Right cardiac atrium (tissue), 5 donors: ENCODE data around the gene FBXO46. TPM values are rescaled to one million over a fixed set of nuclear protein-coding genes. Genes with fewer than 3 reads are reported as not detected.
A peak's percentile ranks its signal among the peaks of the same experiment; 100 is the strongest.

ENCODE experiments used
- ATAC-seq, 2 donors: fragments of 200-7000 bp; cut with Tn5 transposase; one replicate each; pipeline versions ENCODE4 v1.8.0 to v1.9.1; 2020; ENCODE audit warnings: moderate library complexity in 2 of 2, mild to moderate bottlenecking in 1 of 2
- DNase-seq, 3 donors: peaks; one replicate each; pipeline ENCODE4 v3.0.0-alpha.2; 2020
- H3K27ac ChIP-seq: one replicate; pipeline ENCODE4 v1.5.1; 2013; ENCODE audit warnings: mild to moderate bottlenecking, low read length, control low read depth, moderate library complexity
- H3K27me3 ChIP-seq: one replicate; pipeline ENCODE4 v1.6.1; 2013; ENCODE audit not compliant: control insufficient read depth, insufficient read depth
- H3K4me1 ChIP-seq: one replicate; pipeline ENCODE4 v1.6.1; 2013; ENCODE audit warnings: low read length; ENCODE audit not compliant: control insufficient read depth, insufficient read depth
- H3K4me3 ChIP-seq: one replicate; pipeline ENCODE4 v1.5.1; 2013; ENCODE audit warnings: low read length, control low read depth
- H3K9me3 ChIP-seq: one replicate; pipeline ENCODE4 v1.6.1; 2013; ENCODE audit warnings: low read length; ENCODE audit not compliant: control insufficient read depth
- WGBS: extraction: QIAGEN DNeasy Blood & Tissue Kit; methylation state at CpG from one replicate; pipeline ENCODE4 v1.1.7; 2013; 5-methylcytosine and 5-hydroxymethylcytosine counted together
- intact Hi-C, 4 donors: fragments of 100-400 bp; cut with DNase I; formaldehyde crosslinking; loops; one replicate each; pipeline versions ENCODE4 v1.11.0 to v1.14.0; 2022 to 2023
- polyA plus RNA-seq: library from polyadenylated mRNA; stranded (reverse); fragments of 200-250 nt; gene quantifications from one replicate; pipeline ENCODE4 v1.2.3, GENCODE V29; 2013
- total RNA-seq, 4 donors: library from RNA; stranded (reverse); fragmentation: NEBNext Ultra II Directional; extraction: Animal tissue kit (Norgen Biotek cat#: 25700); gene quantifications; one replicate each; pipeline ENCODE4 v1.2.1, GENCODE V29; 2021
- donor health status: healthy with polysubstance abuse.
- donor health status: DM: no; HTN: yes; CAD: no.
- donor health status: DM: no; HTN: no; CAD: no.
- donor health status: DM: no; HTN: yes; CAD: no; lungs with severe emphysema.
- donor health status: DM: yes; HTN: yes; CAD: no.

Gene FBXO46
- total and polyA plus RNA-seq, 5 donors = 9.4 to 13.2 (median 12.6) TPM

- peak in 2 of 3 donors; percentile 77 to 84 for DNase-seq
- intact Hi-C loops = loop anchor here in 1 of 4 donors (5.0 to 10.0 kb wide), 2 partner anchors 51 to 73 kb away; partner anchors contain the start of genes QPCTL and SNRPD2
These were observed 35.1 kb upstream of the FBXO46 start for GRCh38 chr19:45765702-45766295.

GRCh38 chr19:45764945-45765701 lies 34.4 kb upstream of the FBXO46 start:
- H3K4me3 ChIP-seq = no peak overlapping the region
- no peaks in the 10 kb centered on the region for H3K4me1 ChIP-seq
- DNase-seq = peak in 2 of 3 donors; percentile 82 to 83
- no peaks in the 10 kb centered on the region for H3K9me3 ChIP-seq
- no peaks in the 10 kb centered on the region for H3K27me3 ChIP-seq
- H3K27ac ChIP-seq = peak overlapping the region; percentile 86
- intact Hi-C loops = loop anchor here in 1 of 4 donors (5.0 to 10.0 kb wide), 2 partner anchors 50 to 73 kb away; partner anchors contain the start of genes QPCTL and SNRPD2
- WGBS = 36% methylated on average over 21 of the region's 21 CpGs
- peak in 1 of 2 donors; percentile 1 for ATAC-seq

More at GRCh38 chr19:45765702-45766295, 35.1 kb upstream of the FBXO46 start:
- ATAC-seq = no peak
- 54% methylated on average over 23 of the region's 23 CpGs for WGBS
- no peaks in the 10 kb centered on the region for H3K4me1 ChIP-seq
- H3K9me3 ChIP-seq = no peaks in the 10 kb centered on the region
- no peak overlapping the region for H3K4me3 ChIP-seq
- peak overlapping the region; percentile 99 for H3K27ac ChIP-seq
- H3K27me3 ChIP-seq = no peaks in the 10 kb centered on the region

- WGBS = 47% methylated on average over 6 of the region's 6 CpGs
- intact Hi-C loops = loop anchor here in 1 of 4 donors (10.0 kb wide), 1 partner anchor 50 kb away; no protein-coding TSS in a partner anchor
- Histone ChIP-seq H3K4me1 (no peaks in the 10 kb centered on the region), H3K27ac (peak overlapping the region; percentile 86), H3K4me3 (no peak overlapping the region), H3K27me3 (no peaks in the 10 kb centered on the region), H3K9me3 (no peaks in the 10 kb centered on the region)
- no peak for DNase-seq
- no peak for ATAC-seq
These were observed 33.8 kb upstream of the FBXO46 start for GRCh38 chr19:45764475-45764874.

GRCh38 chr19:45763691-45764294 lies 33.1 kb upstream of the FBXO46 start:
- H3K4me1 ChIP-seq = no peaks in the 10 kb centered on the region
- no peak overlapping the region for H3K4me3 ChIP-seq

GRCh38 chr19:45762870-45763631 lies 32.4 kb upstream of the FBXO46 start:
- ATAC-seq = no peak
- WGBS = 85% methylated on average over 15 of the region's 15 CpGs
- Histone ChIP-seq H3K4me1 (no peaks in the 10 kb centered on the region), H3K4me3 (no peak overlapping the region), H3K27ac (no peak overlapping the region), H3K9me3 (no peaks in the 10 kb centered on the region), H3K27me3 (no peaks in the 10 kb centered on the region)
- intact Hi-C loops = loop anchor here in 1 of 4 donors (10.0 kb wide), 1 partner anchor 48 kb away; no protein-coding TSS in a partner anchor
- DNase-seq = peak in 2 of 3 donors; percentile 38 to 49

More at GRCh38 chr19:45763691-45764294, 33.1 kb upstream of the FBXO46 start:
- 36% methylated on average over 27 of the region's 27 CpGs for WGBS
- peak overlapping the region; percentile 22 for H3K27ac ChIP-seq
- peak in 1 of 3 donors; percentile 67 for DNase-seq
- no peak for ATAC-seq
- no peaks in the 10 kb centered on the region for H3K27me3 ChIP-seq
- no peaks in the 10 kb centered on the region for H3K9me3 ChIP-seq
- intact Hi-C loops = loop anchor here in 1 of 4 donors (10.0 kb wide), 1 partner anchor 49 kb away; no protein-coding TSS in a partner anchor

- DNase-seq = peak in 2 of 3 donors; percentile 66 to 79
- intact Hi-C loops = loop anchor here in 1 of 4 donors (10.0 kb wide), 1 partner anchor 47 kb away; no protein-coding TSS in a partner anchor
- no peaks in the 10 kb centered on the region for H3K9me3 ChIP-seq
- no peak overlapping the region for H3K4me3 ChIP-seq
- WGBS = 61% methylated on average over 17 of the region's 17 CpGs
- no peak for ATAC-seq
- no peaks in the 10 kb centered on the region for H3K4me1 ChIP-seq
- no peak overlapping the region for H3K27ac ChIP-seq
- H3K27me3 ChIP-seq = no peaks in the 10 kb centered on the region
These were observed 31.0 kb upstream of the FBXO46 start for GRCh38 chr19:45761714-45762113.

- DNase-seq (no peak), ATAC-seq (no peak)
- H3K4me1 ChIP-seq = no peaks in the 10 kb centered on the region
- H3K27me3 ChIP-seq = no peaks in the 10 kb centered on the region
- no peaks in the 10 kb centered on the region for H3K9me3 ChIP-seq
- no peak overlapping the region for H3K4me3 ChIP-seq
- intact Hi-C loops = no loop called here
- 87% methylated on average over 9 of the region's 9 CpGs for WGBS
- H3K27ac ChIP-seq = no peak overlapping the region
These were observed 28.2 kb upstream of the FBXO46 start for GRCh38 chr19:45758921-45759320.

- WGBS = 81% methylated on average over 9 of the region's 9 CpGs
- H3K4me1 ChIP-seq = no peaks in the 10 kb centered on the region
These were observed 27.0 kb upstream of the FBXO46 start for GRCh38 chr19:45757695-45758094.

GRCh38 chr19:45754323-45754722 lies 23.6 kb upstream of the FBXO46 start:
- DNase-seq = no peak

More at GRCh38 chr19:45757695-45758094, 27.0 kb upstream of the FBXO46 start:
- Histone ChIP-seq H3K4me3 (no peak overlapping the region), H3K27me3 (no peaks in the 10 kb centered on the region), H3K9me3 (no peaks in the 10 kb centered on the region), H3K27ac (no peak overlapping the region)
- no peak for DNase-seq
- intact Hi-C loops = no loop called here
- ATAC-seq = no peak

GRCh38 chr19:45753548-45753947 lies 22.9 kb upstream of the FBXO46 start:
- Histone ChIP-seq H3K9me3 (no peaks in the 10 kb centered on the region), H3K4me3 (no peak overlapping the region), H3K27me3 (no peaks in the 10 kb centered on the region), H3K27ac (no peak overlapping the region), H3K4me1 (no peaks in the 10 kb centered on the region)
- 64% methylated on average over 6 of the region's 6 CpGs for WGBS
- DNase-seq (no peak), ATAC-seq (peak in 1 of 2 donors; percentile 10)
- intact Hi-C loops = no loop called here

More at GRCh38 chr19:45754323-45754722, 23.6 kb upstream of the FBXO46 start:
- intact Hi-C loops = no loop called here
- no peaks in the 10 kb centered on the region for H3K9me3 ChIP-seq
- no peak overlapping the region for H3K27ac ChIP-seq
- H3K27me3 ChIP-seq = no peaks in the 10 kb centered on the region
- WGBS = 88% methylated on average over 8 of the region's 8 CpGs
- no peak overlapping the region for H3K4me3 ChIP-seq
- no peaks in the 10 kb centered on the region for H3K4me1 ChIP-seq
- no peak for ATAC-seq
